GM23248 (cell line): Measurements from ENCODE around the gene STK33. TPM values are rescaled to one million over a fixed set of nuclear protein-coding genes. Genes with fewer than 3 reads are reported as not detected.

ENCODE experiments used
- DNase-seq: peaks from one replicate; pipeline ENCODE4 v3.0.0-alpha.2; 2015
- H2AFZ ChIP-seq: fragments of 200-600 bp; sonication (generic); 2 replicates; pipeline ENCODE4 v1.6.1; 2016; ENCODE audit warnings: antibody characterized with exemption
- H3F3A ChIP-seq: fragments of 200-600 bp; sonication (generic); 2 replicates; pipeline ENCODE4 v1.6.1; 2016; ENCODE audit warnings: mild to moderate bottlenecking, antibody characterized with exemption, mixed run types; ENCODE audit not compliant: insufficient read depth
- H3K27ac ChIP-seq: fragments of 200-600 bp; sonication (generic); 2 replicates; pipeline ENCODE4 v1.5.1; 2016; ENCODE audit warnings: mild to moderate bottlenecking
- H3K27me3 ChIP-seq: fragments of 200-600 bp; sonication (generic); replicated peaks from 2 replicates; pipeline ENCODE4 v1.6.1; 2016; ENCODE audit warnings: mild to moderate bottlenecking; ENCODE audit not compliant: insufficient read depth
- H3K36me3 ChIP-seq: fragments of 200-600 bp; sonication (generic); 2 replicates; pipeline ENCODE4 v1.6.1; 2016; ENCODE audit warnings: low read depth, mild to moderate bottlenecking
- H3K4me1 ChIP-seq: fragments of 200-600 bp; sonication (generic); 2 replicates; pipeline ENCODE4 v1.6.1; 2016; ENCODE audit warnings: mild to moderate bottlenecking; ENCODE audit not compliant: insufficient read depth
- H3K4me2 ChIP-seq: fragments of 200-600 bp; sonication (generic); one replicate; pipeline ENCODE4 v1.6.1; 2016; ENCODE audit warnings: mild to moderate bottlenecking; ENCODE audit not compliant: unreplicated experiment
- H3K4me3 ChIP-seq: fragments of 200-600 bp; sonication (generic); 2 replicates; pipeline ENCODE4 v1.5.1; 2016; ENCODE audit warnings: mild to moderate bottlenecking
- H3K79me2 ChIP-seq: fragments of 200-600 bp; sonication (generic); 2 replicates; pipeline ENCODE4 v1.6.1; 2016; ENCODE audit warnings: mild to moderate bottlenecking; ENCODE audit not compliant: insufficient read depth
- H3K9ac ChIP-seq: fragments of 200-600 bp; sonication (generic); 2 replicates; pipeline ENCODE4 v1.6.1; 2016; ENCODE audit warnings: mild to moderate bottlenecking
- H3K9me2 ChIP-seq: fragments of 200-600 bp; sonication (generic); 2 replicates; pipeline ENCODE4 v1.6.1; 2016; ENCODE audit warnings: mixed run types, mild to moderate bottlenecking, moderate library complexity; ENCODE audit not compliant: insufficient read depth
- H3K9me3 ChIP-seq: fragments of 200-600 bp; sonication (generic); one replicate; pipeline ENCODE4 v1.6.1; 2017; ENCODE audit warnings: low read depth
- H4K20me1 ChIP-seq: fragments of 200-600 bp; sonication (generic); 2 replicates; pipeline ENCODE4 v1.6.0; 2016; ENCODE audit not compliant: insufficient read depth
- EZH2 ChIP-seq: fragments of 200-600 bp; sonication (generic); IDR thresholded peaks from 2 replicates; pipeline ENCODE4 v1.6.1; 2018; ENCODE audit warnings: antibody characterized with exemption, mild to moderate bottlenecking; ENCODE audit not compliant: insufficient read depth, poor library complexity, severe bottlenecking
- EZH2phosphoT487 ChIP-seq: fragments of 200-600 bp; sonication (generic); IDR thresholded peaks from 2 replicates; pipeline ENCODE4 v1.6.1; 2018; ENCODE audit warnings: antibody characterized with exemption, moderate library complexity, mild to moderate bottlenecking, low read depth; ENCODE audit not compliant: insufficient read depth
- WGBS, 2 experiments: methylation state at CpG; one replicate each; pipeline ENCODE4 v1.1.6; 2015 to 2017; ENCODE audit warnings: low lambda C conversion rate in 2 of 2, low coverage in 1 of 2; ENCODE audit errors: missing lambda C conversion rate in 2 of 2; 5-methylcytosine and 5-hydroxymethylcytosine counted together
- in situ Hi-C: fragments of 300-500 bp; cut with MboI; formaldehyde crosslinking; loops from 2 replicates; pipeline ENCODE4 v1.15.0; 2020
- polyA plus RNA-seq: library from polyadenylated mRNA; unstranded; fragments of >200 nt; fragmentation: Nextera tagmentation; extraction: Ambion mirVana; gene quantifications from 2 replicates; pipeline ENCODE4 v1.2.1, GENCODE V29; 2016
- total RNA-seq: library from RNA; depleted of rRNA; stranded (reverse); fragments of >200 nt; shearing (Covaris generic); gene quantifications from 2 replicates; pipeline ENCODE4 v1.2.3, GENCODE V29; 2014

The STK33 gene
- total and polyA plus RNA-seq, 2 experiments from 2014 or later, result not detected

GRCh38 chr11:8573777-8574176 is 20.3 kb downstream of the STK33 start:
- no peaks in the 10 kb centered on the region for H4K20me1 ChIP-seq
- H3K79me2 ChIP-seq, result no peaks in the 10 kb centered on the region

DNA sequence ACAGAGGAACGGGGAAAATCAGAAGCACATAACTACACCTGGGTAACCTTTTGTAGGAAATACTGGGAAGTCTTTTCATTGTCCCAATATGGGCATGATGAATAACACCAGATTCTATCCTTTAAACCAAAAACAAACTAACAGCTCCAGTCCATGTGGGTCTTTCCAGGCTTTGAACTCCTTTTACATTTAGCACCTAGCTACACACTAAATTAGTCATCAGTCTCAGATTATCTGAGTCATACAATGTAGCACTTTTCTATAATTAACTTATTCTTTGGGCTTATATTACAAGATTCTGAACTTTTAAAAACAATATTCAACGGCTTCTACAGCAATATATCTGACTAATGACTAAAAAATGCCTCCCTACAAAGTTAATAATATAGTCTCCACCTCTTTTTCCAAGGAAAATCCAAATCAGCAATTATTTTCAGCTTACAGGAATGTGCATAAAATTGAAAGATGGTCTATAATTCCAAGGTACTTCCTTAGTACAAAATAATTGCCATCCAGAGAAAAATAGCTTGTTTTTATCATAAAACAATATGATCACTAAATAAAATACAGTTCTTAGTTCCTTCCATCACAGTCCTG is 26.3 kb downstream of the STK33 start:
- Histone ChIP-seq H4K20me1 (no peaks in the 10 kb centered on the region), H3K36me3 (no peaks in the 10 kb centered on the region), H3K27me3 (peaks cover 28% of the 10 kb centered on the region), H3K9ac (no peak overlapping the region), H3K4me1 (peaks cover 9% of the 10 kb centered on the region), H3K79me2 (no peaks in the 10 kb centered on the region), H3K4me2 (peak overlapping the region; percentile 19), H3F3A (peaks cover 7% of the 10 kb centered on the region), H3K27ac (no peak overlapping the region), H3K4me3 (no peak overlapping the region), H2AFZ (no peak overlapping the region), H3K9me3 (no peaks in the 10 kb centered on the region), H3K9me2 (no peaks in the 10 kb centered on the region)
- WGBS, 2 experiments, result 46 to 47% methylated on average over 2 of the region's 2 CpGs
- in situ Hi-C loops, result loop anchor here (25.0 kb wide), 2 partner anchors 330 to 555 kb away; no protein-coding TSS in a partner anchor
- peak; percentile 39 for DNase-seq
- TF ChIP-seq EZH2 (no peak), EZH2phosphoT487 (no peak)

More at GRCh38 chr11:8573777-8574176, 20.3 kb downstream of the STK33 start:
- Histone ChIP-seq H2AFZ (no peak overlapping the region), H3K9me3 (no peaks in the 10 kb centered on the region), H3K36me3 (no peaks in the 10 kb centered on the region), H3K4me1 (no peaks in the 10 kb centered on the region), H3K9ac (no peak overlapping the region), H3K27ac (no peak overlapping the region), H3K9me2 (no peaks in the 10 kb centered on the region), H3K4me2 (no peak overlapping the region), H3F3A (peaks cover 4% of the 10 kb centered on the region), H3K4me3 (no peak overlapping the region), H3K27me3 (no peaks in the 10 kb centered on the region)
- WGBS, 2 experiments, result 86 to 100% methylated on average over 1 of the region's 1 CpG
- in situ Hi-C loops, result loop anchor here (25.0 kb wide), 2 partner anchors 336 to 561 kb away; no protein-coding TSS in a partner anchor
- TF ChIP-seq EZH2, result no peak
- TF ChIP-seq EZH2phosphoT487, result no peak
- no peak for DNase-seq

- Histone ChIP-seq H3K27me3 (peaks cover 36% of the 10 kb centered on the region), H3K4me2 (no peak overlapping the region), H3K79me2 (no peaks in the 10 kb centered on the region), H4K20me1 (no peaks in the 10 kb centered on the region), H3K9me2 (no peaks in the 10 kb centered on the region), H3K36me3 (no peaks in the 10 kb centered on the region), H2AFZ (no peak overlapping the region), H3K27ac (no peak overlapping the region), H3F3A (peaks cover 7% of the 10 kb centered on the region), H3K4me1 (peaks cover 9% of the 10 kb centered on the region), H3K9ac (no peak overlapping the region), H3K4me3 (no peak overlapping the region), H3K9me3 (no peaks in the 10 kb centered on the region)
- peak; percentile 59 for DNase-seq
- TF ChIP-seq EZH2 (no peak), EZH2phosphoT487 (no peak)
- in situ Hi-C loops, result loop anchor here (25.0 kb wide), 2 partner anchors 329 to 554 kb away; no protein-coding TSS in a partner anchor
- 19 to 25% methylated on average over 5 of the region's 5 CpGs for WGBS, 2 experiments
Measured at GRCh38 chr11:8566613-8567210, 27.3 kb downstream of the STK33 start.

- no peak for DNase-seq
- Histone ChIP-seq H3K9me2 (no peaks in the 10 kb centered on the region), H2AFZ (no peak overlapping the region), H3K27me3 (peaks cover 51% of the 10 kb centered on the region), H3K27ac (no peak overlapping the region), H3F3A (peaks cover 7% of the 10 kb centered on the region), H3K9me3 (no peaks in the 10 kb centered on the region), H3K9ac (no peak overlapping the region), H3K4me3 (no peak overlapping the region), H3K4me2 (no peak overlapping the region), H4K20me1 (no peaks in the 10 kb centered on the region), H3K4me1 (peaks cover 9% of the 10 kb centered on the region), H3K36me3 (no peaks in the 10 kb centered on the region), H3K79me2 (no peaks in the 10 kb centered on the region)
- in situ Hi-C loops, result loop anchor here (25.0 kb wide), 2 partner anchors 327 to 552 kb away; no protein-coding TSS in a partner anchor
- no peak for TF ChIP-seq EZH2phosphoT487
- 26 to 28% methylated on average over 2 of the region's 2 CpGs for WGBS, 2 experiments
Measured at GRCh38 chr11:8564526-8564925, 29.5 kb downstream of the STK33 start.
